Activated CD8-positive, alpha-beta T cell treated with anti-CD3 and anti-CD28 coated beads for 36 hours (primary cell): ENCODE results near the gene ATP1A4. TPM values are rescaled to one million over a fixed set of nuclear protein-coding genes. Genes with fewer than 3 reads are reported as not detected.
"Not testable (repeated sequence)": the region's sequence is repeated elsewhere in the genome, so short reads cannot be mapped to it uniquely, and the experiment has no call there.

Source experiments
- ATAC-seq: fragments of 200-7000 bp; cut with Tn5 transposase; one replicate; pipeline ENCODE4 v1.10.0; 2021; ENCODE audit warnings: mild to moderate bottlenecking, moderate library complexity
- CTCF ChIA-PET: fragments of 350-600 bp; sonication (Branson Sonifier 250); formaldehyde crosslinking; loops from one replicate; lab custom pipeline; 2021; ENCODE audit warnings: antibody characterized with exemption; lab: Charles Lee
- POLR2A ChIA-PET: fragments of 350-600 bp; sonication (Branson Sonifier 250); formaldehyde crosslinking; loops from one replicate; lab custom pipeline; 2021; ENCODE audit warnings: antibody characterized with exemption; lab: Charles Lee
- DNase-seq: peaks from one replicate; pipeline ENCODE4 v3.0.0-alpha.2; 2020
- H3K27ac Mint-ChIP-seq: one replicate; pipeline ENCODE4 v1.8.0; 2021; ENCODE audit warnings: mild to moderate bottlenecking, mixed read lengths
- H3K27me3 Mint-ChIP-seq: one replicate; pipeline ENCODE4 v1.8.0; 2021; ENCODE audit warnings: mixed read lengths
- H3K36me3 Mint-ChIP-seq: one replicate; pipeline ENCODE4 v1.8.0; 2021; ENCODE audit warnings: low read depth, mixed read lengths
- H3K4me1 Mint-ChIP-seq: one replicate; pipeline ENCODE4 v1.8.0; 2021; ENCODE audit warnings: low read depth, mixed read lengths
- H3K4me3 Mint-ChIP-seq: one replicate; pipeline ENCODE4 v1.8.0; 2021; ENCODE audit warnings: mild to moderate bottlenecking, moderate library complexity, mixed read lengths
- H3K9me3 Mint-ChIP-seq: one replicate; pipeline ENCODE4 v1.8.0; 2021; ENCODE audit warnings: mixed read lengths
- intact Hi-C: fragments of 100-400 bp; cut with micrococcal nuclease; formaldehyde crosslinking; loops from one replicate; pipeline ENCODE4 v1.10.0; 2022
- total RNA-seq, 2 experiments: library from RNA; stranded (reverse); gene quantifications; one replicate each; pipeline ENCODE4 v1.2.3, GENCODE V29; 2021
- TF ChIP-seq, protein P1 (sequence below): fragments of 200-600 bp; IDR thresholded peaks from one replicate; pipeline ENCODE4 v1.8.0; 2022; ENCODE audit warnings: antibody characterized with exemption, mild to moderate bottlenecking

ATP1A4 gene
- total RNA-seq, 2 experiments from 2014 or later, result not detected

DNA sequence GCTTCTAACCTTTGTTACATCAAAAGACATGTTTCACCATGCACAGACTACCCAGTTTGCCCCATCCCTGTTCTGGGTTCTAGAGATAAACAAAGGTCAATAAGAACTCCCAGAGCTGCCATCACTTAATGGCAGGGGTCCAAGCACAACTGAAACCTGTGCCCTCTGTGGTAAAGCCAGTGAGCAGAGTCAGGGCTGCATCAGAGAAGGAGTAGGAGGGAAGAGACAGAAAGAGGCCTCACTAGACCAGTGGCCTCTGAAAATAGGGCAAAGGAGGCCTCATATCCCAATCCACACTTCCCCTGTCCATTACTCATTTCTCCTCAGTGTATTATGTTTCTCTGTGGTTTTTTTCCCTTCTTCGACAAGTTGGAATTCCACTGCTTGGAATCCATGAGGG lies 25.7 kb upstream of the ATP1A4 start:
- no peak for ATAC-seq
- POLR2A ChIA-PET, result no interaction called here
- Mint-ChIP-seq H3K4me3 (no peak overlapping the region), H3K36me3 (no peaks in the 10 kb centered on the region), H3K9me3 (no peaks in the 10 kb centered on the region), H3K4me1 (no peaks in the 10 kb centered on the region), H3K27ac (no peak overlapping the region), H3K27me3 (peaks cover 2% of the 10 kb centered on the region)
- CTCF ChIA-PET, result interaction anchor here (1.7 kb wide), 1 partner anchor 40 kb away, joined by 5 read pairs; no protein-coding TSS in a partner anchor
- DNase-seq, result no peak
- intact Hi-C loops, result no loop called here
- TF ChIP-seq, protein P1, sequence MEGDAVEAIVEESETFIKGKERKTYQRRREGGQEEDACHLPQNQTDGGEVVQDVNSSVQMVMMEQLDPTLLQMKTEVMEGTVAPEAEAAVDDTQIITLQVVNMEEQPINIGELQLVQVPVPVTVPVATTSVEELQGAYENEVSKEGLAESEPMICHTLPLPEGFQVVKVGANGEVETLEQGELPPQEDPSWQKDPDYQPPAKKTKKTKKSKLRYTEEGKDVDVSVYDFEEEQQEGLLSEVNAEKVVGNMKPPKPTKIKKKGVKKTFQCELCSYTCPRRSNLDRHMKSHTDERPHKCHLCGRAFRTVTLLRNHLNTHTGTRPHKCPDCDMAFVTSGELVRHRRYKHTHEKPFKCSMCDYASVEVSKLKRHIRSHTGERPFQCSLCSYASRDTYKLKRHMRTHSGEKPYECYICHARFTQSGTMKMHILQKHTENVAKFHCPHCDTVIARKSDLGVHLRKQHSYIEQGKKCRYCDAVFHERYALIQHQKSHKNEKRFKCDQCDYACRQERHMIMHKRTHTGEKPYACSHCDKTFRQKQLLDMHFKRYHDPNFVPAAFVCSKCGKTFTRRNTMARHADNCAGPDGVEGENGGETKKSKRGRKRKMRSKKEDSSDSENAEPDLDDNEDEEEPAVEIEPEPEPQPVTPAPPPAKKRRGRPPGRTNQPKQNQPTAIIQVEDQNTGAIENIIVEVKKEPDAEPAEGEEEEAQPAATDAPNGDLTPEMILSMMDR, result no peak

DNA sequence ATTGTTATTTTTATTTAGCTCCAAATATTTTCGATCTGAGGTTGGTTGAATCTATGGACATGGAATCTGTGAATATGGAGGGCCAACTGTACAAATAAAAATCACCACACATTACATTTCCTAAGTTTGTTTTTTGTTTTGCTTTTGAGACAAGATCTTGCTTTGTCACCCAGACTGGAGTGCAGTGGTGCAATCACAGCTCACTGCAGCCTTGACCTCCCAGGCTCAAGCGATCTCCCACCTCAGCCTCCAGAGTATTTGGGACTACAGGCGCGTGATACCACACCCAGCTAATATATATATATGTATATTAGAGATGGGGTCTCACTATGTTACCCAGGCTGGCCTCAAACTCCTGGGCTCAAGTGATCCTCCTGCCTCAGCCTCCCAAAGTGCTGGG lies 25.1 kb upstream of the ATP1A4 start:
- DNase-seq, H3K27ac Mint-ChIP-seq, CTCF ChIA-PET, H3K4me3 Mint-ChIP-seq, H3K4me1 Mint-ChIP-seq, H3K27me3 Mint-ChIP-seq, H3K36me3 Mint-ChIP-seq, ATAC-seq, H3K9me3 Mint-ChIP-seq, POLR2A ChIA-PET, intact Hi-C loops: not testable (repeated sequence)

DNA sequence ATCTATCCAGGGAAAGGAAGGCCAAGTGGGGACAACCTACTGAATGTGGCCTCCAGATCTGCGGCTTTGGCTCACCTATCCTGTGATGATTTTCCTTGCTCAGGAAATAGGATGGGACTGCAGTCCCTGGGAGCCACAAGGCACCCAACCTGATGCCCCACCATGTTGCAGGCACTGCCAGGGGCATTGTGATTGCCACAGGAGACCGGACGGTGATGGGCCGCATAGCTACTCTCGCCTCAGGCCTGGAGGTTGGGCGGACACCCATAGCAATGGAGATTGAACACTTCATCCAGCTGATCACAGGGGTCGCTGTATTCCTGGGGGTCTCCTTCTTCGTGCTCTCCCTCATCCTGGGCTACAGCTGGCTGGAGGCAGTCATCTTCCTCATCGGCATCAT lies 24.0 kb upstream of the ATP1A4 start:
- peaks cover 11% of the 10 kb centered on the region for H3K27me3 Mint-ChIP-seq
- CTCF ChIA-PET, result interaction anchor here (1.2 to 1.4 kb wide), 3 partner anchors 27 to 81 kb away, joined by 3 to 5 read pairs (median 5); no protein-coding TSS in a partner anchor
- no peak for ATAC-seq
- no peaks in the 10 kb centered on the region for H3K4me1 Mint-ChIP-seq
- TF ChIP-seq, protein P1, result no peak
- intact Hi-C loops, result no loop called here
- H3K9me3 Mint-ChIP-seq, result no peaks in the 10 kb centered on the region
- H3K27ac Mint-ChIP-seq, result no peak overlapping the region
- H3K36me3 Mint-ChIP-seq, result no peaks in the 10 kb centered on the region
- POLR2A ChIA-PET, result no interaction called here
- no peak overlapping the region for H3K4me3 Mint-ChIP-seq
- DNase-seq, result no peak

DNA sequence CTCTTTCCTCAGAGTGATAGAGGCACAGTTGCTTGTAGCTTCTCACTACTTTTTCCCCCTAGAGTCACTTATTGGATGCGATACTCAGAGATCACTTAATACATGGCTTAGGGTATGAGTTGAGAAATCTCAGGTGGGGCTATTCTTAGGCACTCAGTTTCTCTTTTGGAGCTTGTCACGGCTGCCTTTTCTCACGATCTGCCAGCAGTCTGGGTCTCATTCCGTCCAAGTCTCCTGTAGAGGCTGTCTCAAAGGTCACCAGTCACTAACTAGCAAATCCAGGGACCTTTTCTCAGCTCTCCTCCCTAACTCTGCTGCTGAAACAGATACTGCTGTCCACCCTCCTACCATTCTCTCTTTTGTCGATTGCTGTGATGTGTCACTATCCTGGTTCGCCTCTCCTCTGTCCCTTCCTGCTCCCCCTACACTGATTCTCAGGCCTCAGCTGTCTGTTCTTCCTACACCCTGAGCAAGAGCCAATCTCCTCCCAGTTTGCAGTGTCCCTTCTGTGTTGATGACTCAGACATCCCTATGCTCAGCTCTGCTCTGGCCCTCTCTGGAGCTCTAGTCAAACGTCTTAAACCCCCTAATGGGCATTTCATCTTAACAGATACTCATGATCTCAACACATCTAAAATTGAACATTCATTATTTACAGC lies 23.4 kb upstream of the ATP1A4 start:
- H3K4me3 Mint-ChIP-seq, result no peak overlapping the region

DNA sequence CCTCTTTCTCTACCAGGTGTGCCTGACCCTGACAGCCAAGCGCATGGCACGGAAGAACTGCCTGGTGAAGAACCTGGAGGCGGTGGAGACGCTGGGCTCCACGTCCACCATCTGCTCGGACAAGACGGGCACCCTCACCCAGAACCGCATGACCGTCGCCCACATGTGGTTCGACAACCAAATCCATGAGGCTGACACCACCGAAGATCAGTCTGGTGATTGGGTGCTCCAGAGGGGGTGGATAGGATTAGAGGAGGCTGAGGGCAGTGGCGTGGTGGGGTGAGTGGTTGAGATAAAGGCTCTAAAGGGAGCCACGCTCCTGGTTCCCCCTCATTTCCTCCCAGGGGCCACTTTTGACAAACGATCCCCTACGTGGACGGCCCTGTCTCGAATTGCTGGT lies 22.8 kb upstream of the ATP1A4 start:
- CTCF ChIA-PET, result interaction anchor here (0.8 to 1.4 kb wide), 3 partner anchors 28 to 163 kb away, joined by 3 to 5 read pairs (median 3); no protein-coding TSS in a partner anchor
- DNase-seq (no peak), ATAC-seq (no peak)
- TF ChIP-seq, protein P1, result no peak
- Mint-ChIP-seq H3K4me1 (no peaks in the 10 kb centered on the region), H3K4me3 (no peak overlapping the region), H3K36me3 (no peaks in the 10 kb centered on the region), H3K27me3 (peaks cover 11% of the 10 kb centered on the region), H3K27ac (no peak overlapping the region), H3K9me3 (no peaks in the 10 kb centered on the region)
- POLR2A ChIA-PET, result no interaction called here
- intact Hi-C loops, result no loop called here

More for the DNA sequence above, 23.4 kb upstream of the ATP1A4 start:
- Mint-ChIP-seq H3K36me3 (no peaks in the 10 kb centered on the region), H3K27ac (no peak overlapping the region), H3K4me1 (no peaks in the 10 kb centered on the region), H3K9me3 (no peaks in the 10 kb centered on the region), H3K27me3 (peaks cover 11% of the 10 kb centered on the region)
- ATAC-seq (no peak), DNase-seq (no peak)
- TF ChIP-seq, protein P1, result no peak
- ChIA-PET POLR2A (no interaction called here), CTCF (interaction anchor here (0.8 to 1.4 kb wide), 4 partner anchors 27 to 163 kb away, joined by 3 to 5 read pairs (median 4); no protein-coding TSS in a partner anchor)
- intact Hi-C loops, result no loop called here
